CD4-positive, alpha-beta T cell treated with Interleukin-10 for 1 hour (primary cell): ENCODE results near the gene BANF2.

Experiments
- DNase-seq: peaks from one replicate; pipeline ENCODE4 v3.0.0-alpha.2; 2020

The BANF2 gene

DNA sequence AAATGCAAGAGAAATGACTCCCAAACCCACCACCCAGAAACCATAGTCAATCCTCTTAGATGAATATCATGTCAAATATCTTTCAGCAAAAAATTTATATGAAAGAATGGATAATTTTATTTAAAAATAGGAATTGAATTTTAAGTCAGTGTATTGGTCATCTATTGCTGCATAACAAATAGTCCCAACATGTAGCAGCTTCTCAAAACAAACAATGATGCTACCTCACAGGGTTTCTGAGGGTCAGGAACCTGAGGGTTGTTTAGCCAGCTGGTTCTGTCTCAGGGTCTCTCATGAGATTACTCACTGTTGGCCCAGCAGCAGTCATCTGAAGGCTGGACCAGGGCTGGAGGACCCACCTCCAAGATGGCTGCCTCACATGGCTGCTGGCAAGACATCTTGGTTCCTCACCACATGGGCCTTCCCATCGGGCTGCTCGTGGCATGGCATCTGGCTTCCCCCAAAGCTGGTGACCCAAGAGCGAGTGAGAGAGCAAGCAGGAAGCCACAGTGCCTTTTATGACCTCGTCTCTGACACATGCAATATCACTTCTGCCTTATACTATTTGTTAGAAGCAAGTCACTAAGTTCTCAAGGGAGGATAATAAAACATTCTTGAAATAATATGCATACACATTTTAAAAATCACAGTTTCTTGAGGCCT lies 36.3 kb downstream of the BANF2 start:
- no peak for DNase-seq

GRCh38 chr20:17738154-17738553 lies 38.4 kb downstream of the BANF2 start:
- no peak for DNase-seq

GRCh38 chr20:17741220-17741619 lies 41.5 kb downstream of the BANF2 start:
- DNase-seq: no peak

- DNase-seq: no peak
These were observed 43.0 kb downstream of the BANF2 start for GRCh38 chr20:17742731-17743130.

DNA sequence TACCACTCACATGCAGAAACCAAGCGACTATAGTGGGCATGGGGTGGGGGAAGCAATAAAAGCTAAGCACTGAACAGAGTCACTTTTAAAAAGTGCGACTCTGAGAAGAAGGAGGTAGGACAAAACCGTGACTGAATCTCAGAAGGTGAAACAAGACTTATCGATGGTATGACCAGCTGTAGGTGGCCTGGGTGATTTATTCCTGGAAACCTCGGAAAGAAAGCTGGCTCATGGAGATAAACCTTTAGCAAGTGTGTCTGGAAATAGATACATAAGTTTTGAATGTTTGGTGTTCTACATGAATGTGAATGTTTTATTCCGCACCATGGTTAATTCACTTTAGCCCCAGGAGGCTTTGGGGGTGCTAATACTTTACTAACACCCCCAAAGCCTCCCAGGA lies 43.9 kb downstream of the BANF2 start:
- no peak for DNase-seq

DNA sequence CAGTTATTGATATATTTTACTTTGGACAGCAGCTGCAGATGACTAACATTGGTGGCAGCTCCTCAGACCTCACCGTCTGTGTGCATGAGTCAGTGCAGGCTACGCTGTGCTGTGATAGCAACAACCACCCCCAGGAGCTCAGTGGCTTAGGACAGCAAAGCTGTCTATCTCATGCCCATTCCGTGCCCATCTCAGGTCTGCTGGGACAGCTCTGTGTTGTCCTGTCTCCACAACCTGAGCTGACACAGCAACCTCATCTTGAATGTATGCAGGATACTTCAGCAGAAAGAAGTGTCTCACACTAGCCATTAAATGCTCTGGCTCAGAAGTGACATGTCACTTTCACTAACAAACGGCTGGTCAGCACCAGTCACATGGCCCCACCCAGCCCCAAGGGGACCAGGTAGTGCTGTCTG lies 47.7 kb downstream of the BANF2 start:
- no peak for DNase-seq

GRCh38 chr20:17748279-17748678 lies 48.5 kb downstream of the BANF2 start:
- DNase-seq: no peak

GRCh38 chr20:17749626-17749977 lies 49.8 kb downstream of the BANF2 start:
- DNase-seq: no peak

DNA sequence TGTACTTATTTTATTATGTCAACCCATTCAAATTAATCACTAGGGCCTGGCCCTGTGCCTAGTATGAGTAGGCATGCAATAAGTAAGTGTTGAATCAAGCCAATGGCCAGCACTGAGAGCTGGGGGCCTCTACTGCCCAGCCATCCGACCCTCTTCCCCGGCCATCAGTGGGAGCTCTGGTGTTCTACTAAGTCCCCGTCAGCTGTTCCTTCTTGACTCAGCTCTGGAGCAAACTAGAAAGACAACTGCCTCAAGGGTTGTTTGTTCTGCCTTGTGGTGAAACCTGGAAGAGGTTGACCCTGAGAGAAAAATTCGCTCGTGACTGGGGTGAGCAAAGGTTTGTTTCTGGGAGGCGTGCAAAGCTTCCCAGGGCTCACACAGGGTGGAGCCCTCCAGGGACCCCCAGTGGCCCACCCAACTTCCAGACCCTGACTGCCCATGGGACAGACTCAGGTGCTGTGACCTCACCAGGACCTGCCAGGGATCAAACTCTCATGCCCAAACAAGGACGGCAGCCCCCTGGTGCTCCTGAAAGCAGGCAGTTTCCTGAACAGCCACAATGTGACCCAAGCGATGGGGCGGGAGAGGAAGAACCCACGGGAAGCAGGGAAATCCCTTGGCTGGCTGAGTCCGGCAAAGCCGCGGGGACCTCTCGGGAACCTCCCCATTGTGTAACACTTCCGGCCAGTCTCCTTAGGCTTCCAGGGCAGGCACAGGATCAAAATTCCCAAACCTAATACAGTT lies 50.4 kb downstream of the BANF2 start:
- no peak for DNase-seq

GRCh38 chr20:17750722-17751045 lies 50.9 kb downstream of the BANF2 start:
- no peak for DNase-seq

DNA sequence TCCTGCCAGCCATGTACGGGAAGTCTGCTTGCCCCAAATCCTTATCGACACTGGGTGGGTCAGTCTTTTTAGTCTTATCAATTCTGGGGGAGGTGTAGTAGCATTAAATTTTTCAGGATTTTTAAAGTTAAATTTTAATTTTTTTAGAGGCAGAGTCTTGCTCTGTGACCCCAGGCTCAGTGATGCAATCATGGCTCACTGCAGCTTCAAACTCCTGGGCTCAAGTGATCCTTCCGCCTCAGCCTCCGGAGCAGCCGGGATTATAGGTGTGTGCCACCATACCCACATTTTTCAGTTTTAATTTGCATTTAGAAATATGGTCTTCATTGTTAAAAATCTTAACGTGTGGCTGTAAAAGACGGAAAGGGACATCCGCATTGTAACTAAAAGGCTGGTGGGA lies 51.9 kb downstream of the BANF2 start:
- DNase-seq: no peak

- DNase-seq: no peak
These were observed 52.7 kb downstream of the BANF2 start for GRCh38 chr20:17752459-17752858.

- no peak for DNase-seq
These were observed 53.8 kb downstream of the BANF2 start for GRCh38 chr20:17753516-17753915.

DNA sequence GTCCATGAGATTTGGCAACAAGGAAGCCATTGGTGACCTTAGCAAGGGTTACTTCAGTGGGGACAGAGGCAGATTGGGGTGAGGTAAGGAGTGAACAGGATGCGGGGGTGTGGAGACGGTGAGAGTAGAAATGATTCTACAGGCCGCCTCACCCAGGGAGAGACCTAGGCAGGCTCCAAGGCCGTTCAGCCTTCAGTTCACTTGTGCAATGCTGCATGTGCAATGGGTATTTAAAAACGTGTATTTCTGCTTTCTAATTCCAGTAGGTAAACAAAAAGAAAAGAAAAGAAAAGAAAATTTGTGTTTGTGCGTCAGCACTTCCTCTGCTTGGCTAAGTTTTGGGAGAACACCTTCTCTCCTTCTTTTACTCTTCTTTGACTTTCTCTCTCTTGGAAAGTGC lies 56.8 kb downstream of the BANF2 start:
- no peak for DNase-seq

DNA sequence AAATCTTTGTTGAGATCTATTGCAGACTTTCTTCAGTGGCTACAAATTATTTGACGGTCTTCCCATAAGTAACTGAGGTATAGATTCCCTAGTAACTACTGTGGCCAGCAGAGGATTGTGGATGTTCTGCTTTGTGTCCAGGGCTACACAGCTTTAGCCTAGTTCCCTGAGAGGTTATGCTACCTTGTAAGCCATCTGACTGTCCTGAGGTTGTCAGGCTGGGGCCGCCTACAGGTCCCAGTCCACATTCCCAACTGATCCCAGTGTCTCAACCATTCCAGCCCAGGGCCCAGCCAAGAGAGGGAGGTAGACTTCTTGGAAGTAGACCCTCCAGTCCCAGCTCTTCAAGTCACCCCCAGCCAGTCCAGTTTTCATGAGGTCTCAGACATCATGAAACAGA lies 57.7 kb downstream of the BANF2 start:
- DNase-seq: no peak

GRCh38 chr20:17758010-17758409 lies 58.2 kb downstream of the BANF2 start:
- no peak for DNase-seq

- DNase-seq: no peak
These were observed 58.7 kb downstream of the BANF2 start for GRCh38 chr20:17758512-17758911.

GRCh38 chr20:17759449-17759848 lies 59.7 kb downstream of the BANF2 start:
- no peak for DNase-seq

- no peak for DNase-seq
These were observed 61.8 kb downstream of the BANF2 start for GRCh38 chr20:17761604-17762003.

DNA sequence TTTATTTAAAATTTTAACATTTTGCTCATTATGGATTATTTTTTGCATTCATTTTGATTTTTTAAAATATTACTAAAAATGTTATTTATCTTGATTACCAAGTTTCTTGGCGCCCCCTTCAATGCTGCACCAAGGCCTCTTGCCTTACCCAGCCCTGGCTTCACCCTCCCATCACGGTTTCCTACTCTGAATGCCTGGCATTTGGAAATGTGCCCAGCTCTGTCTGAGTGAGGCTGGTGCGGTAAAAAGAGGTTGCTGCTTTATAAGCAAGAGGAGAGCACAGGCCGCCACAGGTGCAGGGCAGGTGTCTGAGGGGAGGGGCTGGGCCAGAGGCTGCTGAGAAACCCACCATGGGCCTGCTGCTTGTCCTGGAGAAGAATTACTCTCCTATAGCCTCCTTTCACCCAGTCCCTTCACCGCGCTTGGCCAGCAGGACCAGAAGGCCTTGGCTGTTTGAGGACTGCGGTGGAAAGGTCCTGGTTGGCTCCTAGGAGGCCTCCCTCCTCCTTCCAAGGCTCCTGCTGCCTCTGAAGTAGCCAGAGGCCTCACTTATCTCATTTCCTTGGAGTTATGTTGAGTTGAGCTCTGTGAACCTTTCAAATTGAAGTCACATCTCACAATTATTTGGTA lies 62.6 kb downstream of the BANF2 start:
- DNase-seq: no peak

GRCh38 chr20:17762873-17763557 lies 63.2 kb downstream of the BANF2 start:
- no peak for DNase-seq

- no peak for DNase-seq
These were observed 65.3 kb downstream of the BANF2 start for GRCh38 chr20:17765017-17765416.

DNA sequence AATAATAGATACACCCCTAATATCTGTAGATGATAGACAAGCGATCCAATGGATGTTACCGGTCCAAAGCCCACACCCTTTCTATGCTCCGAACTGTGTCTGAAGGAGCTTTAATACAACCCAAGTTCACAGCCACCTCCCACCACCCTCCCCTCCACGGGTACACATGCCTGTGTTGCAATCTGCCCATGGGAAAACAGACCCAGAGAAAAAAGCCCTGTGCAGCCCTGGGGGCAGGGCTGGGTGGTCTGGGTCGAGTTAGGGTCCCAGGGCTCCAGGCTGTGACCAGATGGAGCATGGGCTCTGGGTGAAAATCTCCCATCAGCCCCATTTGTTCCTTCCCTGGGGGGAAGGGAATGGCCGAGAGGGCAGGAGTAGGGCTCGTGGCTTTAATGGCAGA lies 65.8 kb downstream of the BANF2 start:
- DNase-seq: no peak

DNA sequence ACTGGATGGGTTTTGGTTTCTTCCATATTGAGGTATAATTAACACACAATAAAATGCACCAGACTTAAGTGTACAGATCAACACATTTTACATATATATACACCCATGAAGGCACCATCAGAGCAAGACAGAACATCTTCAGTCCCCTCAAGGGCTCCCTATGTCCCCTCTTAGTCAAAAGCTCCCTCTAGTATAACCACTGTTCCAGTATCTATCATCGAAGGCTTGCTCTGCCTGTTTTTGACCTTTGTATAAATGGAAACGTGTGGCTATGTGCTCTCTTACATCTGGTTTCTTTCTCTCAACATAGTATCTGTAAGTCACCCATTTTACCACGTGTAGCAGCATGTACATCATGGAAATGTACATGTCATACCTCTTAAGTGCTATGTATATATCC lies 66.5 kb downstream of the BANF2 start:
- DNase-seq: no peak
